ENCODE results near the gene FLT1.

The FLT1 gene

DNA sequence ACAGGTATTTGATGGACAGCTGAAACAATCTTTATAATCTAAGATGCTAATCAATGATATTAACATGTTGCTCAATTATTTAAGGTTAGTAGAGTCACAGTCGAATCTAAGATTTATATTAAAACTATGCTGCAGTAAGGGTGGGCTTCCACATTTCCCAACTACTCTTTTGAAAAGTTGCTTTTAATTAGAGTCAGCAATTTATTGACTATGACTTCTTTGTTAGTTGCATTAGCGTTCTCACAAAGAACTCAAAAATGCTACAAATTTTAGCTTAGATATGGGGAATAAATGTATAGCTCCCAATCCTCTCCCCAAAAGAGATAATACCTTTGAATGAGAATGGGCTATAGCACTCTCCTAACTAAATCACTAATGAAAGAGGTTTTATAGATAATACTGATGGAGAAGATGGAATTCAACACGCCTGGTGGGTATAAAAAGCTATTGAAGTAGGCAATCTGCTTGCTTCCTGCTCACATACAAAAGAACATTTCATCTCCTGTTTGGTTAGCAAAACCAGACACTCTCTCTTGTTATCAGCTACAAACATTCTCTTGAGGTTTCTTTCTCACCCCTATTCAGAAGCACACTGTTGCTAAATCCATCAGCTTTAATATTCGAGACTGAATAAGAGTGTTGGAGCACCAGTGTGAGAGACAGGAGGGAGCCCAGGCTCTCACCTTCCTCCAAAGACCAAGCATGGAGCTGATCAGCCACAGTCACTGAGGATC is 2.4 kb upstream of the FLT1 start:
- Histone ChIP-seq H3K9me2 (replicated peaks; ENCODE audit: control insufficient read depth, low read length) (no peaks in the 10 kb centered on the region), H3K27me3 (ENCODE audit: control insufficient read depth, low read length) (peaks cover 40% of the 10 kb centered on the region), H3K4me2 (ENCODE audit: low read length) (no peak overlapping the region), H3F3A (ENCODE audit: control insufficient read depth, insufficient read depth) (no peaks in the 10 kb centered on the region), H3K9me3 (ENCODE audit: control insufficient read depth, insufficient read depth, low read length) (no peaks in the 10 kb centered on the region), H3K4me3 (ENCODE audit: low read length) (no peak overlapping the region), H3K36me3 (ENCODE audit: control insufficient read depth, low read length) (no peaks in the 10 kb centered on the region), H3K4me1 (ENCODE audit: control insufficient read depth, low read length) (no peaks in the 10 kb centered on the region), H4K20me1 (ENCODE audit: control insufficient read depth, insufficient read depth, low read depth, low read length) (no peaks in the 10 kb centered on the region), H3K27ac (ENCODE audit: low read depth, low read length) (no peak overlapping the region), H3K79me2 (ENCODE audit: control insufficient read depth, low read length) (no peaks in the 10 kb centered on the region)
- TF ChIP-seq, protein P1, sequence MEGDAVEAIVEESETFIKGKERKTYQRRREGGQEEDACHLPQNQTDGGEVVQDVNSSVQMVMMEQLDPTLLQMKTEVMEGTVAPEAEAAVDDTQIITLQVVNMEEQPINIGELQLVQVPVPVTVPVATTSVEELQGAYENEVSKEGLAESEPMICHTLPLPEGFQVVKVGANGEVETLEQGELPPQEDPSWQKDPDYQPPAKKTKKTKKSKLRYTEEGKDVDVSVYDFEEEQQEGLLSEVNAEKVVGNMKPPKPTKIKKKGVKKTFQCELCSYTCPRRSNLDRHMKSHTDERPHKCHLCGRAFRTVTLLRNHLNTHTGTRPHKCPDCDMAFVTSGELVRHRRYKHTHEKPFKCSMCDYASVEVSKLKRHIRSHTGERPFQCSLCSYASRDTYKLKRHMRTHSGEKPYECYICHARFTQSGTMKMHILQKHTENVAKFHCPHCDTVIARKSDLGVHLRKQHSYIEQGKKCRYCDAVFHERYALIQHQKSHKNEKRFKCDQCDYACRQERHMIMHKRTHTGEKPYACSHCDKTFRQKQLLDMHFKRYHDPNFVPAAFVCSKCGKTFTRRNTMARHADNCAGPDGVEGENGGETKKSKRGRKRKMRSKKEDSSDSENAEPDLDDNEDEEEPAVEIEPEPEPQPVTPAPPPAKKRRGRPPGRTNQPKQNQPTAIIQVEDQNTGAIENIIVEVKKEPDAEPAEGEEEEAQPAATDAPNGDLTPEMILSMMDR (IDR thresholded peaks at IDR 0.05; ENCODE audit: low read depth, low read length, poor library complexity, severe bottlenecking) = no peak
- no peak for TF ChIP-seq EZH2phosphoT487 (IDR thresholded peaks at IDR 0.05; ENCODE audit: borderline replicate concordance, low read length)

DNA sequence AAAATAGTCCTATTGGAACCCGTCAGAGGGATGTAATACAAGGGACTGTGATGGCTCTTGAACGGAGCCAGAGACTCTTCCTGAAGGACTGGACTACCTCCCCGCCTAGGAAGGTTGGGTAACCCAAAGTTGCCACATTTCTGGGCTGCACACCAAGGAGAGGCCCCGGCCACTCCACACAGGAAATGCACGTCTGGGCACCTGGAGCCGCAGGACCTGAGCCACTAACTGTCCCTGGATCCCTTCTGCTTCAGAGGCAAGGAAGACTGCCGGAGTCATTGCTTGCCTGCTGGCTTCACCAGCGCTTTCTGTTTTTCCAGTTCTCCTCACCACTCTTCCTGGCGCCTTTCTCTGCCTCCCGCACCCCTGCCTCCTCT is 1.2 kb upstream of the FLT1 start:
- Histone ChIP-seq H4K20me1 (ENCODE audit: control insufficient read depth, insufficient read depth, low read depth, low read length) (no peaks in the 10 kb centered on the region), H3K4me3 (ENCODE audit: low read length) (no peak overlapping the region), H3K4me1 (ENCODE audit: control insufficient read depth, low read length) (no peaks in the 10 kb centered on the region), H3K4me2 (ENCODE audit: low read length) (no peak overlapping the region), H3K9me3 (ENCODE audit: control insufficient read depth, insufficient read depth, low read length) (no peaks in the 10 kb centered on the region), H3K9me2 (replicated peaks; ENCODE audit: control insufficient read depth, low read length) (no peaks in the 10 kb centered on the region), H3F3A (ENCODE audit: control insufficient read depth, insufficient read depth) (no peaks in the 10 kb centered on the region), H3K79me2 (ENCODE audit: control insufficient read depth, low read length) (no peaks in the 10 kb centered on the region), H3K27me3 (ENCODE audit: control insufficient read depth, low read length) (peaks cover 50% of the 10 kb centered on the region), H3K27ac (ENCODE audit: low read depth, low read length) (no peak overlapping the region), H3K36me3 (ENCODE audit: control insufficient read depth, low read length) (no peaks in the 10 kb centered on the region)
- no peak; the same call in 1 of the 2 replicates for TF ChIP-seq EZH2phosphoT487 (IDR thresholded peaks at IDR 0.05; ENCODE audit: borderline replicate concordance, low read length)
- TF ChIP-seq, protein P1 (IDR thresholded peaks at IDR 0.05; ENCODE audit: low read depth, low read length, poor library complexity, severe bottlenecking) = no peak

DNA sequence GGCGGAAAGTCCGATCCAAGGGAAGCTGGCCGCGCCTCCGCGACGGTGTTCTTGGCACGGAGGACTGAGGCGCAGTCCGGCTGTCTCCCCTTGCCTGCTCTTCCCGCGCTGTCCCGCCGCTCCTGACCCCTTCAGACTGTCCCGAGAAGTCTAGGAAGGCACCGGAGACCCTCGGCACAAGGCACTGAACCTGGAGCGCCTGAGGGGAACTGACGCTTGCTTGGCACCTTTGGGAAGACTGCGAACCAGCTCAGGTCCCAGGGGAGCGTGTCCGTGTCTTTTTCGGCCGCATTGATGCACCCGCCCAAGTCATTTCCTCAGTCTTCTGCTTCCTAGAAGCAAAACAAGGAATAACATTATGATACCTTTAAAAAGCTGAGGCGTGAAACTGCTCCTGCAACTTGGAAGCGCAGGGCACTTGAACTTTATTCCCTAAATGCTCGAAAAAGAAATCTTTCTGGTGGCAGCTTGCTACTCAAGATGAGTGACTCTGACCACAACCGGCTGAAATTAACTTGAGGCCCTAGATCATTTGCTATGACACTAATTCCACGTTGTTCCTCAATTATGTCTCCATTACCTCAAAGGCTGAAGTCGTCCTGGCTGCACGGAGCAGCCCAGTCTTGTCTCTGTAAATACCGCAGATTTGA is 735 bp upstream of the FLT1 start:
- H3K79me2 ChIP-seq (ENCODE audit: control insufficient read depth, low read length) = no peaks in the 10 kb centered on the region
- H3K4me1 ChIP-seq (ENCODE audit: control insufficient read depth, low read length) = no peaks in the 10 kb centered on the region
- no peaks in the 10 kb centered on the region for H3K9me2 ChIP-seq (replicated peaks; ENCODE audit: control insufficient read depth, low read length)
- H3F3A ChIP-seq (ENCODE audit: control insufficient read depth, insufficient read depth) = no peaks in the 10 kb centered on the region
- no peaks in the 10 kb centered on the region for H4K20me1 ChIP-seq (ENCODE audit: control insufficient read depth, insufficient read depth, low read depth, low read length)
- no peak for TF ChIP-seq EZH2phosphoT487 (IDR thresholded peaks at IDR 0.05; ENCODE audit: borderline replicate concordance, low read length)
- TF ChIP-seq, protein P1 (IDR thresholded peaks at IDR 0.05; ENCODE audit: low read depth, low read length, poor library complexity, severe bottlenecking) = no peak
- no peak overlapping the region for H3K4me2 ChIP-seq (ENCODE audit: low read length)
- H3K27ac ChIP-seq (ENCODE audit: low read depth, low read length) = no peak overlapping the region
- no peaks in the 10 kb centered on the region for H3K9me3 ChIP-seq (ENCODE audit: control insufficient read depth, insufficient read depth, low read length)
- H3K4me3 ChIP-seq (ENCODE audit: low read length) = no peak overlapping the region
- H3K27me3 ChIP-seq (ENCODE audit: control insufficient read depth, low read length) = peaks cover 50% of the 10 kb centered on the region
- H3K36me3 ChIP-seq (ENCODE audit: control insufficient read depth, low read length) = no peaks in the 10 kb centered on the region

All from DOHH2 (cell line).